ENCODE data around the gene SYT2. TPM values are rescaled to one million over a fixed set of nuclear protein-coding genes. Genes with fewer than 3 reads are reported as not detected.

Gene SYT2
- total and polyA plus RNA-seq, 2 of the 13 experiments (the other 11 are each of a cell fraction or from before 2014, with no cell fraction given): not detected

DNA sequence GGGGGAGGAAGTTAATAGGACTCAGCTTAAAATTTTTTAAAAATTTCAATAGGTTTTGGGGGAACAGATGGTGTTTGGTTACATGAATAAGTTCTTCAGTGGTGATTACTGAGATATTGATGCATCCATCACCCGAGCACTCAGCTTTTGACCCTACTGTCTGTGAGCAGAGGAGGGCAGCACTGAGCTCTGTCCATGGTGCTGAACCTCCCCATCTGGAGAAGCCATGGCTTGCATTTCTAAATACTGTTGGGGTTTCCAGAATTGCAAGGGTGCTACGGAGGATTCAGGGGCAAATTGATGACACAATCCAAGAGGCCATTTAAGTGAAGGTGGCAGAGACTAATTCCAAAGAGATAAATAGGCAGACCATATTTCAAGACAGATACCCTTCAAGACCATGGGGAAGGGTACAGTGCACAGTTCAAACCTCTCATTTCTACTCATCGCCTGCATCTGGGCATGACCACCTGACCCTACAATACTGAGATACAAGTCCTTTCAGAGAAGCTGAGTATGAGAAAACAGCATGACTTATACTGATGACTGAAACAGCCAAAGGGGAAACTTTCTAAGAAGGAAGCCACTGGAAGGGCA is 17.2 kb downstream of the SYT2 start (continued):
- TF ChIP-seq ETV5 (CRISPR knock-in tag; IDR thresholded peaks at IDR 0.05; ENCODE audit: borderline replicate concordance) (peak; percentile 51; the same call in 1 of the 2 replicates), TMF1 (CRISPR knock-in tag; IDR thresholded peaks at IDR 0.05; ENCODE audit: low read depth) (0 out of 2 replicates have a peak, but pooled peaks have one; percentile 65), ZNF451 (CRISPR knock-in tag; IDR thresholded peaks at IDR 0.05) (no peak), SOX13 (IDR thresholded peaks at IDR 0.05) (no peak), SOX13 (CRISPR knock-in tag; conservative IDR thresholded peaks at IDR 0.05 in 1 of 2, IDR thresholded peaks at IDR 0.05 in 1 of 2) (peak in 1 of 2 experiments; percentile 56; a peak in 2 of 4 replicates), ZNF883 (CRISPR knock-in tag; IDR thresholded peaks at IDR 0.05; ENCODE audit: not compliant biosample characterization) (no peak), ZNF543 (CRISPR knock-in tag; IDR thresholded peaks at IDR 0.05) (no peak), ZNF513 (CRISPR knock-in tag; conservative IDR thresholded peaks at IDR 0.05) (no peak), SIX4 (CRISPR knock-in tag; IDR thresholded peaks at IDR 0.05) (peak; percentile 76; the same call in 1 of the 2 replicates), ZFP37 (CRISPR knock-in tag; IDR thresholded peaks at IDR 0.05; ENCODE audit: borderline replicate concordance) (peak; percentile 66; the same call in 1 of the 2 replicates), ZNF552 (CRISPR knock-in tag; IDR thresholded peaks at IDR 0.05; ENCODE audit: borderline replicate concordance) (no peak), DR1 (CRISPR knock-in tag; IDR thresholded peaks at IDR 0.05) (no peak), SRY (CRISPR knock-in tag; IDR thresholded peaks at IDR 0.05) (peak; percentile 87; the same call in 1 of the 2 replicates), ZNF354B (CRISPR knock-in tag; IDR thresholded peaks at IDR 0.05) (no peak), RAD51 (IDR thresholded peaks at IDR 0.05; ENCODE audit: borderline replicate concordance) (no peak), PAX8 (CRISPR knock-in tag; IDR thresholded peaks at IDR 0.05; ENCODE audit: borderline replicate concordance) (no peak), GATAD1 (CRISPR knock-in tag; IDR thresholded peaks at IDR 0.05) (peak; percentile 64), XBP1 (CRISPR knock-in tag; IDR thresholded peaks at IDR 0.05) (no peak), ZNF160 (CRISPR knock-in tag; IDR thresholded peaks at IDR 0.05) (no peak)
- TF ChIP-seq, protein P1, sequence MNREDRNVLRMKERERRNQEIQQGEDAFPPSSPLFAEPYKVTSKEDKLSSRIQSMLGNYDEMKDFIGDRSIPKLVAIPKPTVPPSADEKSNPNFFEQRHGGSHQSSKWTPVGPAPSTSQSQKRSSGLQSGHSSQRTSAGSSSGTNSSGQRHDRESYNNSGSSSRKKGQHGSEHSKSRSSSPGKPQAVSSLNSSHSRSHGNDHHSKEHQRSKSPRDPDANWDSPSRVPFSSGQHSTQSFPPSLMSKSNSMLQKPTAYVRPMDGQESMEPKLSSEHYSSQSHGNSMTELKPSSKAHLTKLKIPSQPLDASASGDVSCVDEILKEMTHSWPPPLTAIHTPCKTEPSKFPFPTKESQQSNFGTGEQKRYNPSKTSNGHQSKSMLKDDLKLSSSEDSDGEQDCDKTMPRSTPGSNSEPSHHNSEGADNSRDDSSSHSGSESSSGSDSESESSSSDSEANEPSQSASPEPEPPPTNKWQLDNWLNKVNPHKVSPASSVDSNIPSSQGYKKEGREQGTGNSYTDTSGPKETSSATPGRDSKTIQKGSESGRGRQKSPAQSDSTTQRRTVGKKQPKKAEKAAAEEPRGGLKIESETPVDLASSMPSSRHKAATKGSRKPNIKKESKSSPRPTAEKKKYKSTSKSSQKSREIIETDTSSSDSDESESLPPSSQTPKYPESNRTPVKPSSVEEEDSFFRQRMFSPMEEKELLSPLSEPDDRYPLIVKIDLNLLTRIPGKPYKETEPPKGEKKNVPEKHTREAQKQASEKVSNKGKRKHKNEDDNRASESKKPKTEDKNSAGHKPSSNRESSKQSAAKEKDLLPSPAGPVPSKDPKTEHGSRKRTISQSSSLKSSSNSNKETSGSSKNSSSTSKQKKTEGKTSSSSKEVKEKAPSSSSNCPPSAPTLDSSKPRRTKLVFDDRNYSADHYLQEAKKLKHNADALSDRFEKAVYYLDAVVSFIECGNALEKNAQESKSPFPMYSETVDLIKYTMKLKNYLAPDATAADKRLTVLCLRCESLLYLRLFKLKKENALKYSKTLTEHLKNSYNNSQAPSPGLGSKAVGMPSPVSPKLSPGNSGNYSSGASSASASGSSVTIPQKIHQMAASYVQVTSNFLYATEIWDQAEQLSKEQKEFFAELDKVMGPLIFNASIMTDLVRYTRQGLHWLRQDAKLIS (CRISPR knock-in tag; IDR thresholded peaks at IDR 0.05): no peak
